Mucosa of rectum (tissue), 2 donors: ENCODE results near the gene ATP6V0D1.

Experiments
- H3K27ac ChIP-seq, 2 donors: one replicate each; pipeline ENCODE4 v1.7.0; 2013; ENCODE audit warnings: inconsistent platforms in 2 of 2, low read depth in 2 of 2, low read length in 2 of 2
- H3K27me3 ChIP-seq, 2 donors: one replicate each; pipeline ENCODE4 v1.7.0; 2013; ENCODE audit warnings: low read length in 2 of 2; ENCODE audit not compliant: control insufficient read depth in 2 of 2, insufficient read depth in 2 of 2
- H3K36me3 ChIP-seq, 2 donors: one replicate each; pipeline ENCODE4 v1.7.0; 2013; ENCODE audit warnings: low read length in 2 of 2; ENCODE audit not compliant: control insufficient read depth in 2 of 2, insufficient read depth in 2 of 2
- H3K4me1 ChIP-seq, 2 donors: one replicate each; pipeline ENCODE4 v1.7.0; 2013; ENCODE audit warnings: low read length in 2 of 2, mild to moderate bottlenecking in 1 of 2; ENCODE audit not compliant: control insufficient read depth in 2 of 2, insufficient read depth in 2 of 2
- H3K4me3 ChIP-seq, 2 donors: one replicate each; pipeline ENCODE4 v1.7.0; 2013; ENCODE audit warnings: low read length in 2 of 2
- H3K9ac ChIP-seq, 2 donors: one replicate each; pipeline ENCODE4 v1.7.0; 2013; ENCODE audit warnings: low read length in 2 of 2, low read depth in 1 of 2, mild to moderate bottlenecking in 1 of 2
- H3K9me3 ChIP-seq, 2 donors: one replicate each; pipeline ENCODE4 v1.7.0; 2013; ENCODE audit warnings: low read length in 2 of 2; ENCODE audit not compliant: control insufficient read depth in 2 of 2
- donor health status: healthy.
- donor health status: Normal muscosa, but diverticular disease.

The ATP6V0D1 gene

DNA sequence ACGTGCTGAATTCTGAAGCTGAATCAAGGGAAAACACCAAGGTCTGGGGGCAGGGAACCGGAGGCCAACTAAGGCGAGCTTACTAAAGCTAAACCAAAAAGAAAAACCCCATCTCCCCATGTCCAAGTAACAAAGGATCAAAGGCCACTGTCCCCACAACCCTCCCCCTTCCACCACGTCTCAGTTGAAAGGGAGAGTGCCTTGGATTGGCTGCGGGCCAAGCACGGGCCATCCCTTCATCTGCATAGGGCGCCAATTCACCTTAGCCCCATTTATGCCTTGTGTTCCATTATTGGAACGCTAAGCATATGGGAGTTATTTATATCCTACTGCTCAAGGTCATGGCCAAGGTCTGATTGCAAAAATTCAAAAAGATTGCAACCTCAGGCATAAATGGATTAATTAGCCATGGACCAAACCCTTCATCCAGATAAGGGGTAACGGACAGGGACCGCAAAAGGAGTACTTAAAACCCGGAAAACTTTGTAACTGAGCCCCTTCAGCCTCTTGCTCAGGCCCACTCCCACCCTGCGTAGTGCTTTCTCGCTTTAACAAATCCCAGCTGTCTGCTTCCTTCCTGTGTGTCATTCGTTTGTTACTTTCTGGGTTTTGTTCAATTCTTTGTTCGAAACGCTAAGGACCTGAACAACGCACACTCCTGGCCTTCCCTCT lies 740 bp upstream of the ATP6V0D1 start:
- Histone ChIP-seq H3K4me1 (peaks cover 5 to 20% of the 10 kb centered on the region in 2 donors), H3K27ac (peak overlapping the region; percentile 88 to 90), H3K9me3 (no peaks in the 10 kb centered on the region), H3K27me3 (no peaks in the 10 kb centered on the region), H3K36me3 (peaks cover 2 to 9% of the 10 kb centered on the region in 2 donors), H3K4me3 (peak overlapping the region; percentile 88 to 96), H3K9ac (peak overlapping the region; percentile 91 to 93)

GRCh38 chr16:67477960-67478554 lies 2.9 kb downstream of the ATP6V0D1 start:
- Histone ChIP-seq H3K27ac (no peak overlapping the region), H3K4me1 (peaks cover 18 to 24% of the 10 kb centered on the region in 2 donors), H3K9me3 (no peaks in the 10 kb centered on the region), H3K9ac (no peak overlapping the region), H3K36me3 (peaks cover 0 to 4% of the 10 kb centered on the region in 2 donors), H3K4me3 (no peak overlapping the region), H3K27me3 (no peaks in the 10 kb centered on the region)

DNA sequence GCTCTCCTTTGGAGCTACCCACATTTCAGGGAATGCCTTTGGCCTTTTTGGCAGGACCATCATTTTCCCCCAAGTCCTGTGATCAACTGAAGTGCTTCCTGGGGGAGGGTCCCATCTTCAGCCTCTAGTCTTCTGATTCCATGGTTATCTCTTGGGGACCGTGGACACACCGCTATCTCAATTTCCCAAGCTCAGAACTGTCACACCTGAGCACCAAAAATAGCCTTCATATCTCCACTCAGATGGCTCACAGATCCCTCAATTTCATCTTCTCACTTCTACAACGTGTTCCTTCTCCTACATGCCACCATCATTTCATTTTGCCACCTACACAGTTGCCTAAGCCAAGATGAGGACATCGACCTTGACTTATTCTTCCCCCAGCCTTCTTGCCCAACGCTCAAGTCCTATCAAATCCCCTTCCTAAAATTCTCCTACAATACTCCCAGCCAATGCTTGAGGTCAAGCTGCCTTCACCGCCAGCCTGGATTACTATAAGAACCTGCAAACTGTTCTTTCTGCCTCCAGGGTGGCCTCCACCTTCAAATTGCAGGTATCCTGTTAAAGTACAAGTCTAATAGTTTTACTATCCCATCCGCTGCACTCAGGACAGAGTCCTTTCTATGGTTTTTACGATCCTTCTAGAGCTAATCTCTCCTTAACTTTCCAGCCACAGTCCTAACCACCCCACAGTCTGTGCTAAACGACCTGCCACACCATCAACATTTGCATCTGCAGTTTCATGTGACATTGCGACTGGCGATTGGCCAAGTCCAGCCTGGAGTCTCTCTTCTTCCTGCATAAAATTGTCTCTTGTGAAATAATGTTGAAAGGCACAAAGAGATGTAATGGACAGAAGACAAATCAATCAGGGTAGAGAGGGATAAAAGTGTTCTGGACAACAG lies 6.2 kb downstream of the ATP6V0D1 start:
- no peak overlapping the region for H3K27ac ChIP-seq
- no peaks in the 10 kb centered on the region for H3K9me3 ChIP-seq
- no peaks in the 10 kb centered on the region for H3K27me3 ChIP-seq
- peaks cover 0 to 7% of the 10 kb centered on the region in 2 donors for H3K36me3 ChIP-seq
- H3K4me1 ChIP-seq: peaks cover 12 to 14% of the 10 kb centered on the region in 2 donors
- H3K9ac ChIP-seq: no peak overlapping the region
- H3K4me3 ChIP-seq: no peak overlapping the region

GRCh38 chr16:67471758-67472384 lies 9.1 kb downstream of the ATP6V0D1 start:
- Histone ChIP-seq H3K27me3 (no peaks in the 10 kb centered on the region), H3K4me3 (no peak overlapping the region), H3K27ac (no peak overlapping the region), H3K9ac (no peak overlapping the region), H3K9me3 (no peaks in the 10 kb centered on the region), H3K4me1 (peaks cover 7 to 14% of the 10 kb centered on the region in 2 donors), H3K36me3 (peaks cover 0 to 7% of the 10 kb centered on the region in 2 donors)

GRCh38 chr16:67470359-67470758 lies 10.6 kb downstream of the ATP6V0D1 start:
- Histone ChIP-seq H3K4me1 (peaks cover 11 to 12% of the 10 kb centered on the region in 2 donors), H3K36me3 (peaks cover 0 to 4% of the 10 kb centered on the region in 2 donors), H3K27me3 (no peaks in the 10 kb centered on the region), H3K27ac (no peak overlapping the region), H3K9me3 (no peaks in the 10 kb centered on the region), H3K4me3 (no peak overlapping the region), H3K9ac (no peak overlapping the region)

DNA sequence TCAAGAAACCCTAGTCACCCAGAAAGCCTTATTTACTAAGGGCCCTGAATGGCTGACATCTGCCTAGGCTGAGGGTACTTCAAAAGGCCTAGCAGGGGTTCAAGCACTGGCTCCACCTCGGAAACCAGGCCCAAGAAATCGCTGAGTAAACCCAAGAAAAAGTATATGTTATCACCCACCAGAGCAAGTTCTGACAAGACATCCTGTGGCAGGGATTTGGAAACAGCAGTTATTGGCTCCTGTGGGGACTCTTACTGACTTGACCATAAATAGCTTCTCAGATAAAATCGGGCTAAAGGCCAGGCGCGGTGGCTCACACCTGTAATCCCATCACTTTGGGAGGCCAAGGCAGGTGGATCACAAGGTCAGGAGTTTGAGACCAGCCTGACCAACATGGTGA lies 12.2 kb downstream of the ATP6V0D1 start:
- Histone ChIP-seq H3K36me3 (peaks cover 0 to 3% of the 10 kb centered on the region in 2 donors), H3K27me3 (no peaks in the 10 kb centered on the region), H3K9me3 (no peaks in the 10 kb centered on the region), H3K27ac (no peak overlapping the region), H3K9ac (no peak overlapping the region), H3K4me3 (no peak overlapping the region), H3K4me1 (peaks cover 20 to 25% of the 10 kb centered on the region in 2 donors)

GRCh38 chr16:67466581-67466980 lies 14.4 kb downstream of the ATP6V0D1 start:
- Histone ChIP-seq H3K4me1 (peaks cover 37 to 40% of the 10 kb centered on the region in 2 donors), H3K4me3 (no peak overlapping the region), H3K27me3 (no peaks in the 10 kb centered on the region), H3K27ac (no peak overlapping the region), H3K36me3 (no peaks in the 10 kb centered on the region), H3K9me3 (no peaks in the 10 kb centered on the region), H3K9ac (no peak overlapping the region)

GRCh38 chr16:67464565-67464964 lies 16.4 kb downstream of the ATP6V0D1 start:
- Histone ChIP-seq H3K27ac (peak overlapping the region; percentile 97 to 100), H3K9ac (peak overlapping the region in 1 of 2 donors; percentile 53), H3K4me1 (peaks cover 57% of the 10 kb centered on the region in 2 donors), H3K4me3 (no peak overlapping the region), H3K36me3 (peaks cover 0 to 4% of the 10 kb centered on the region in 2 donors), H3K9me3 (no peaks in the 10 kb centered on the region), H3K27me3 (no peaks in the 10 kb centered on the region)

DNA sequence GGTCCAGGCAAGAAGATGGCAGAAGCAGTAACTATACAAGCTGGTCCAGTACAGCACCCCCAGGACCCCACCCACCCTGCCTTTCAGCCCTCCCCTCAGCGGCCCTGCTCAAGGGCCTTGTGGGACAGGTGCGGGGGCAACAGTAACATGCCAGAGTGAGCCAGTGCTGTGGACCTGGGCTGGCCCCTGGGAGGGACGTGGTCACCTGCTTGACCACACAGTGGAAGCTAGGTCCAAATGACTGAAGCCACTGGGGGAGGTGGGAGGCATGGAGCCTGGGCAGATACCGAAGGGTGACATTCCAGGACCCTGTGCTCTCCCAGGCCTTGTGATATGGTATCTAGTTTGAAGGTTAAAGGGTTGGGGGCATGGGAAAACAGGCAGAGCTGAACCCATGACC lies 17.3 kb downstream of the ATP6V0D1 start:
- H3K27ac ChIP-seq: peak overlapping the region; percentile 97 to 100
- peak overlapping the region; percentile 52 to 77 for H3K9ac ChIP-seq
- peaks cover 0 to 6% of the 10 kb centered on the region in 2 donors for H3K36me3 ChIP-seq
- no peaks in the 10 kb centered on the region for H3K27me3 ChIP-seq
- peaks cover 66% of the 10 kb centered on the region in 2 donors for H3K4me1 ChIP-seq
- no peaks in the 10 kb centered on the region for H3K9me3 ChIP-seq
- no peak overlapping the region for H3K4me3 ChIP-seq
